Smooth muscle cell of the pulmonary artery (primary cell): ENCODE data around the gene OR5AU1. TPM values are rescaled to one million over a fixed set of nuclear protein-coding genes. Genes with fewer than 3 reads are reported as not detected.

Experiments
- total RNA-seq: library from RNA; depleted of rRNA; stranded (reverse); fragments of >200 nt; gene quantifications from 2 replicates; pipeline ENCODE4 v1.2.3, GENCODE V29; 2014

OR5AU1 gene
- not detected in 2 replicates for total RNA-seq

GRCh38 chr14:21155963-21156362 lies at the start of gene OR5AU1:
Gene OR5AU1 (minus strand): TSS chr14:21156063. CDS start chr14:21155872, 191 bp downstream.

Other genes starting within 250 kb of the OR5AU1 start
- not detected in 2 replicates for gene RNASE2, start 200.6 kb downstream of the OR5AU1 start, total RNA-seq
- 24.9 and 26.3 TPM in 2 replicates for gene METTL17, start 166.1 kb downstream of the OR5AU1 start, total RNA-seq
- not detected in 2 replicates for gene SLC39A2, start 156.8 kb downstream of the OR5AU1 start, total RNA-seq
- 0.50 and 1.0 TPM in 2 replicates for gene NDRG2, start 131.0 kb downstream of the OR5AU1 start, total RNA-seq
- gene TPPP2, start 125.8 kb downstream of the OR5AU1 start, total RNA-seq = not detected in 2 replicates
- not detected in 2 replicates for gene RNASE13, start 121.3 kb downstream of the OR5AU1 start, total RNA-seq
- gene RNASE7, start 113.7 kb downstream of the OR5AU1 start, total RNA-seq = not detected in 2 replicates
- not detected in 2 replicates for gene RNASE8, start 98.2 kb downstream of the OR5AU1 start, total RNA-seq
- gene ARHGEF40, start 85.8 kb downstream of the OR5AU1 start, total RNA-seq = 36.0 and 49.3 TPM in 2 replicates
- 4.2 and 8.4 TPM in 2 replicates for gene ZNF219, start 57.4 kb downstream of the OR5AU1 start, total RNA-seq
- 0.13 TPM in 1 of 2 replicates, not detected in the other for gene TMEM253, start 55.0 kb downstream of the OR5AU1 start, total RNA-seq
- gene HNRNPC, start 113.4 kb upstream of the OR5AU1 start, total RNA-seq = 493 and 531 TPM in 2 replicates
- not detected in 2 replicates for gene RPGRIP1, start 124.0 kb upstream of the OR5AU1 start, total RNA-seq
- 65.9 and 68.3 TPM in 2 replicates for gene SUPT16H, start 228.0 kb upstream of the OR5AU1 start, total RNA-seq